ENCODE measurements around the gene BCAS3.

Gene BCAS3

DNA sequence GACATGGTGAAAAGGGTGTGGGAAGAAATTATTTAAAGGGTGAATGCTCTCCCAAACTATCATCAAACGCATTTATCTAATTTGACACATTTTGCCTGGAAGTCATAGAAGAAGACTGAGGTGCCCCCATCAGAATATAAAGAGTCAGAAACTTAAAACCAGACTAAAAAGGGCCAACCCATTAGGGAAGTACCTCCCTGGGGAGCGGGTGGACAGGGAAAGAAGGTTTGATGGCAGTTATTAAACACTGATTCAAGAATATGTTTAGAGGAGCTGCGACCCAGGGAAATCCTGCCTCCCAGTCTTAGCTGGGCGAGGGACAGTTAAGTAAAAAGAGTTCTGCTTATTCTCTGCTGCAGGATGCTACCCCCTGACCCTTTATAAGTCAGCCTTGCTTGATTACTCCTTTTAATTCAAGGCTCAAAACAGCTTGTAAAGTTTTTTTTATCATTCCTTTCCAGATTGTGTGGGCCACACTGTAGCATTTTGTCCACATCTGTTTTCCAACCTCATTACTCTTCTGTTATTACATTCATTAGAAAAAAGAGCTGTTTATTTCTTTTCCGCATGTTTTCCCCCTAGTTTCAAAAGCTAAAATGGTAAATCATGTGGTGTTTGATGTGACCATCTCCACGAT is 583.5 kb downstream of the BCAS3 start:
- in situ Hi-C loops (cut with HindIII; ENCODE audit: low sequenced_read_pairs), result no loop called here

DNA sequence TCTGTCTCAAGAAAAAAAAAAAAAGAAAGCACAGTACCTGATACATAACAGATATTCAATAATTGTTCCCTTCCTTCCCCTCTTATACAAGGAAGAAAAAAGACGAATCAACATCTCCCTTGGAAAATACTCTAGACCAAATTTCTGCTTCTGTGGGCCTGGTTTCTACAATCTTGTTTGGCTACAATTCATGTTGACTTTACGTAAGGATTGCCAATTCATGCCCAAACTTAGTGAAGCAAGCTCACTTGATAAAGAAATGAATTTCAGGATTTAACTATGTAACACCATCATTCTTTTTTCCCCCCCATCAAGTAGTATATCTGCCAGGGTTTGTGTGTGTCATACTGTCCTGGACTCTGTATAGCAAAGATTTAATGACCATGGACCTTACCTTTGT is 587.7 kb downstream of the BCAS3 start:
- in situ Hi-C loops (cut with HindIII; ENCODE audit: low sequenced_read_pairs), result no loop called here

DNA sequence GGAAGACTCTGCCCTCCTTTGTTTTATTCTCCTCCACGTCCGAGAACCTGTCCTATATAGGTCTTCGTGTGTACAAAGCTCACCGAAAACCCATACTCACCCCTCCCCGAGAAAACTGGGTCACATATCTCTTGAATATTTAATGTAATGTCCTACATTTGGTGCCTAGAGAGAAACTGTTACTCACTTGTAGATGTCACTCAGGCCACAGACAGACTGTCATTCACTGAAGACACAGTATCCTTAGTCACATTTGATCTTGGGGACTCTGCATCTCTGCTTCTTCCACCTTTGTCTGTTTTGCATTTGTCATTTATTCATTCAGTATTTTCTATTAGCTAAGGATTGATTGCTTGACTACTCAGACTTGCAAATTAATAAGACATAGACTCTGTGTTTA is 590.2 kb downstream of the BCAS3 start:
- in situ Hi-C loops (cut with HindIII; ENCODE audit: low sequenced_read_pairs), result no loop called here

DNA sequence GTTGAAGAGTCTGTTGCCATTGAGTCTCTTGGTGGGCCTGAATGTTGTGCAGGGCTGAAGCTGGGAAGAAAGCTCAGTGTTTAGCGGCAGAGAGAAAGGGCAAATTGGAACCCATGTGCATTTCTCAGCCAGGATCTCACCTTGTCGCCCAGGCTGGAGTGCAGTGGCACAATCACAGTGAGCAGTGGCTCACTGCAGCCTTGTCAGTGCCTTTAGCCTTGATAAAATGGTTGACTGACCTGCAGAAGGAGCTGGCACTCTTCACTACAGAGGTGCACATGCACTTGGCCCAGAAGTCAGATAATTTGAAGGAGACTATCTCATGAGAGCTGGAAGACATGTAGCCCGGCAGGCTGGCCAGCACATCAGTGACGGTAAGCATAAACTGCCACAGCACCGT is 597.7 kb downstream of the BCAS3 start:
- in situ Hi-C loops (cut with HindIII; ENCODE audit: low sequenced_read_pairs), result no loop called here

DNA sequence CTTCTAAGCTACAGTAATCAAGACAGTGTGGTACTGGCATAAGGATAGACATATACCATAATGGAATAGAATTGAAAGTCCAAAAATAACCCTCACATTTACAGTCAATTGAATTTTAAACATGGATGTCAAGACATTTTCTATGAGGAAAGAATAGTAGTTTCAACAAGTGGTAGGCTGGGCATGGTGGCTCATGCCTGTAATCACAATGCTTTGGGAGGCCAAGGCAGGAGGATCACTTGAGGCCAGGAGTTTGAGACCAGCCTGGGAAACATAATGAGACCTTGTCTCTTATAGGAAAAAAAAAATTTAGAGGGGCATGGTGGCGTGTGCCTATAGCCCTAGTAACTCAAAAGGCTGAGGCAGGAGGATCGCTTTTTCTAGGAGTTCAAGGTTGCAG is 599.2 kb downstream of the BCAS3 start:
- in situ Hi-C loops (cut with HindIII; ENCODE audit: low sequenced_read_pairs), result no loop called here

DNA sequence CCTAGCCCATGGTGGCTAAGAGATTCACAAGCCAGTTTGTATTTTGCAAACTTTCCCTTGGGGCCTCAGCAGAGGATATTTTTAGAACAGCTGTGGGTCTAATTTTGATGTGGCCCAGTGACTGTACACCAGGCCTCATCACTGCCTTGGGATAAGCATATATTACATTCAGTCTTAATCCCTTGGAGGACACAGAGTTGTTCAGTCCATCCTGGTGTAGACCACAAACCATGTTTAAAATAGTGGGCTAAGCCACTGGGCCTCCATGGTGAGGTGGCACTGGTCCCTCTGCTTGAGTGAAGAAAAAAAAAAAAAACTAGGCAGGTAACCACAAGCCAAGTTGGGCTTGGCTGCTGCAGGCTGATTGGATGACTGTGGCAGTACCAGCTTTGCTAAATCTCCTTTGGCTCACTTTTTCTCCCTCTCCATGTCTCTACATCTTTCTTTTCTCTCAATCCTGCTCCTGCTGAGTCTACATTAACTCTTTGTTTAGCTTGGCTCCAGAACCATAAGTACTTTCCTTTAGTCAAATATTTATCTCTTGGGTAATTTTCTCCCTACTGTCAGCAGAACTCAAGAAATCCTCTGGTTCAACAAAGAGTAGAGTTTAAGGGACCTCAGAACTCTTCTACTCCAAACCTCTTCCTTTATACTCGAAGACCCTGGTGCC is 602.0 kb downstream of the BCAS3 start:
- in situ Hi-C loops (cut with HindIII; ENCODE audit: low sequenced_read_pairs), result no loop called here

DNA sequence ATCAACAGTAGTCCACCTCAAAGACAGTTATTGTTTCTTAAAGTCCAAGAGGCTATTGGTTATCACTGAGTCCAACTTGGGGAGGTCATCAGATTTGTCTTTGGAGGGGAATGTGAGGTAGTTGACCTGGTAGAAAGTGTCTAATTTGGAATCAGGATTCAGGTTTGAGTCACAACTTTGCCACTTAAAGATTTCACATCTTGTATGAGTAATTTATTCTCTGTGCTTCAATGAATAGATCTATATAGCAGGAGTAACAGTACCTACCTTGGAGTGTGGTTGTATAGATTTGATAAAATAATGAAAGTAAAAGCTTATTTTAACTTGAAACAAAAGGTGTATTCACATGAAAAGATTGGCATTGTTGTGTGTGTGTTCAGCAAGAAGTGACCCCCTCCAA is 602.7 kb downstream of the BCAS3 start:
- in situ Hi-C loops (cut with HindIII; ENCODE audit: low sequenced_read_pairs), result no loop called here

DNA sequence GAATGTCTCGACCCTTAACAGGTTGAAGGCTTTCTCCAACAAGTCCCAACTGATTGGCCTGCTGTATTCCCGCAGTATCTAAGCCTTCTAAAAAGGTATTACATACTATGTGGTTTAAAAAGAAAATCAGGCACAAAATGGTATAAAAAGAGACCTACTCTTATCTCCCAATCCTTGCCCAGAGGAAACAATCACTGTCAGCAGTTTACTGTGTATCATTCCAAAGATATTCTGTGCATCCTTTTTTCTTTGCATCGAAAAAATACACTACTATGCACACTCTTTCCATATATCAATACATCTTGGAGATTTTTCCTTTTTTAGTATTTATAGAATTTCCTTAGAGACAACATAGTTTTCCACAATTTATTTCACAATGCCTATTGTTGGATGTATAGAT is 603.2 kb downstream of the BCAS3 start:
- in situ Hi-C loops (cut with HindIII; ENCODE audit: low sequenced_read_pairs), result no loop called here

DNA sequence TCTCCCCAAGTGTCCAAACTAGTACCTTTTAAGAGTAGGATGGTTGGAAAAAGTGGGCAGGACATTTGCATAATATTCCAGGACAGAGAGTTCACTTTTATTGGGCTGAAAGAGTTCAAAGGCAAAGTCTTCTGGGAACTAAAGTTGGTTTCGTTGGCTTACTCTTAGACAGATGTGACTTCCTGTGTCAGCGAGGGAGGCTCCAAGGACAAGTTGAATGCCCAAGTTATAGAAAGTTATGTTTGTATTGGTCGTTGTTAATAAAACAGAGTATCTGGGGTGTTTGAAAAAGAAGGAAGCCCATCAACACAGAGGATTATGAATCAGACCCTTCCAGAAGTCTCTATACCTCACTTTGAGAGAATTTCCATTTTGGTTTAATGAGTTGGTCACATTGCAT is 604.7 kb downstream of the BCAS3 start:
- in situ Hi-C loops (cut with HindIII; ENCODE audit: low sequenced_read_pairs), result no loop called here

DNA sequence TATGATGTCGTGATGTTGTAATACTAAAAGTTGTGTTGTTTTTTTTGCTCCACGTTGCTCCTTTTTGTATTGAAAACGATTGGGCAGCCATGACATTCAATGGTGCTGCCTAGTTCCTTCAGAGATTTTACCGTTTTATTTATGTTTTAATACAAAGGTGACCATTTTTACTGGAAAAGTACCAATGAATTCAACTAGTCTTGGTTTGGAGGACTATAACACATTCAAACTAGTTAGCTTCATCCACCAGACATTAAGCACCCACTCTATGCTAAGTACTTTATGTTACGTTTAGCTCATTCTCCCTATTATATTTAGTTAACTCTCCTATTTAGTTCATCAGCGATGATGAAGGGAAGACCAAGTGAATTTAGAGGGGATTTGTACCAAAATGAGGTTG is 605.4 kb downstream of the BCAS3 start:
- in situ Hi-C loops (cut with HindIII; ENCODE audit: low sequenced_read_pairs), result no loop called here

DNA sequence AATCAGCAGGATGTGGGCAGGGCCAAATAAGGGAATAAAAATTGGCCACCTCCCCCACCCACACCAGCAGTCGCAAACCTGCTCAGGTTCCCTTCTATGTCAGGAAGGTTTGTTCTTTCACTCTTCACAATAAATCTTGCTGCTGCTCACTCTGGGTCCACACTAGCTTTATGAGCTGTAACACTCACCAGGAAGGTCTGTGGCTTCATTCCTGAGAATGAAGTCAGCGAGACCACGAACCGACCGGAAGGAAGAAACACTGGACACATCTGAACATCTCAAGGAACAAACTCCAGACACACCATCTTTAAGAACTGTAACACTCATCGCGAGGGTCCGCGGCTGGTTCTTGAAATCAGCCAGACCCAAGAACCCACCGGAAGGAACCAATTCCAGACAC is 606.5 kb downstream of the BCAS3 start:
- in situ Hi-C loops (cut with HindIII; ENCODE audit: low sequenced_read_pairs), result no loop called here

DNA sequence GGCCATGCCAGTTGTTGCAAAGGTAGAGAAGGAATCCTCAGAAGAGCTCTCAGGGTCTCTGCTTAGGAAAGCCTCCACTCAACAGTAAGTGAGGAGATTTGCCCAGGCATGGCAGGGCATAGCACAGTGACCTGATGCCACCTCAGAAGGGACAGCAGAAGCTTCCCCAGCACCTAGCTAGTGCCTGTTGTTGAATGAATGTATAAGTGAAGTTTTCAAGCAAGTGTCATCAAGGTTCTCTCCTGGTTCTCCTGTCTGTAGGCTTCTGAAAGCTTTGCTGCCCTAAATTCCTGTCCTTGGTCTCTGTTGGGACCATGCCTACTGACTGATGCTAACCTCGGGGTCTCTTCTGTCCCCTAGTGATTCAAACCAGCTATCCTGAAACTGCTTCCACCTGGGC is 607.1 kb downstream of the BCAS3 start:
- in situ Hi-C loops (cut with HindIII; ENCODE audit: low sequenced_read_pairs), result no loop called here

DNA sequence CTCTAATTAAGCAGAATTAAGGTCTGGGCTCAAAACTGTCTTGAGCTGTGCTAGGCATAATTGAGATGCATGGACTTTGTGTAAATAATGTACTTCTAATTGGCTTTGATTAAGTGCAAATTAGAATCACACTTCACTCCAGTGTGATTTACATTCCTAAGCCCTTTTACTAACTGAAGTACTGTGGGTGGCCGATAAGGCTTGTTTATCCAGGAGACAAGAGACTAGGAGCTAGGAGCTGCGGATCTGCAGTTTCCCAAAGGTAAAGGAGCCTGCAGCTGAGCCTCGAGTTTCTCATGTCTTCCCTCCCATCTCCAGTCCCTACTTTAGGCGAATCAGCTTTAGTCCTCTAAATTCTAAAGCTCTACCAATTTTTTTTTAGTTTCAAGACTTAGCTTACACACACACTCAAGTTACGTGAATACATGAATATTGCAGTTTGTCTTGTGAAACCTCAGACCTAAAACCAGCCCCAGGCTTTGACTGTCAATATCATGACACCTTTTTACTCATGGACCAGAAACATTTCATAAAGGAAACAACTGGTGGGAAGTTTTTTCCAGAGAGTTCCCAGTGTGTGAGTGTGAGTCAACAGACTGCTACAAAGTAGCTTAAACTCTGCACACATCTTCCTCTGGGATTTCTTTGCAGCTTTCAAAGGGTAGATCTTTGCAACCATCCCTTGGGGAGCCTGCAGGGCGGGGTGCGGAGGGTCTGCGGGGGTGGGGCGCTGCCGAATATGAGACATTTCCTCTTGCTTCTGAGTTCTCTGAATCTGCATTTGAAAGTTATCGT is 608.1 kb downstream of the BCAS3 start:
- in situ Hi-C loops (cut with HindIII; ENCODE audit: low sequenced_read_pairs), result no loop called here

DNA sequence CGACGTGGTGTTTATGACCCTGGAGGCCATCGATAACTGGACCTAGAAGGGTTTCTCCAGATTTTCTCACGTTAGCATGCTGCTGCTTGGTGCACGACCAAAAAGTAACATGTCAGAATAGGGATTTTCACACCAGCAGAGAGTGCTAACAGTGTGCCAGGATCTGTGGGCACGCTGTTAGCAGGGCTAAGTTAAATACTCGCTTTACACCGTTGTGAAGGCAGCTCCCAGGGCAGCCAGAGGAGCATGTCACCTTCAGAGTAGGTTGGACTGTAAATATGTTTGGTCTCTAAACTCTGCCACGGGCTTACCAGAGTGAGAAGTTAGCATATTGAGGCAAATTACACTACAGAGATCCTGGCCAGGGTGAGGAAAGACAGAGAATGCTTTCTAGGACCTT is 608.8 kb downstream of the BCAS3 start:
- in situ Hi-C loops (cut with HindIII; ENCODE audit: low sequenced_read_pairs), result no loop called here

DNA sequence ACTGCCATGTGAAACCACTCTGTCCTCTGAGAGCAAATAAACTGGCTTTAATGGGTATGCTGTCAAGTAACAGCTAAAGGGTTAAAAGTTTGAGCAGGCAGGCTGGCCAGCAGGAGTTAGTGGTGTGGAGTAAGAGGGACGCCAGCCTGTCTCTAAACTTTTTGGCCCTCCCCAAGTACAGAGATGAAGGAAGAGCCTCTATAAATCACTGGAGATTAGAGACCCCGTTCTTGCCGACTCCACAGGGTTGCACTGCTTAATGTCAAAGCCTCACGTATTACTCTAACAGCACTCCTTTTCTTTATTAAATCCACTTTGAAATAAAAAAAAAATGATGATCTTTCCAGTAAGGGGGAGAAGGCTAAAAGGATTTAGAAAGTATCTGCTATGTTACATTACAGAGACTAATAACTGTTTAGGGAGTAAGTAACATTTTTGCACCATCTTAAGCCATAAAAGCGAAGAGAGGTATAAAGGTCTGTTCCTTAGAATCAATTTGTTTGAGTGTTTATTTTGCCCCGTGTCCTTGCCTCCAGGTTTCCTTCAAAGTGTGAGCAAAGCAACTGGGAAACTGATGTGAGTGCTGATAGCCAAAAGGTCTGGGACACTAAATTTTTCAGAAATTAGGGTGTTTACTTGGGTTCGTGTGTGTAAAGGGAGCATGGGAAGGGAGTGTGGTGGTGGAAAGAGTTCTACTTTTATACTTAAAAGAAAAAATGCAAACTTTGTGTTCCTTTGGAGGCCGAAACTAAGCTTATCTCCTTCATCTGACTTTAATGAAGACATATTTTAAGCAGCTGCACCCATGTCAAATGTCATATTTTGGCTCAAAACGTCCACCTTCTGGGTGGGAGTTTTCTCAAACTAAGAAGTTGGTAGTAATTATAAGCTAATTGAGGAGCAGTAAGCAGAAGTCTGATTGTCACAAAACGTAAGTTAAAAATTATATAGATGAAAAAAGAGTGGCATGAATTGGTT is 612.0 kb downstream of the BCAS3 start:
- in situ Hi-C loops (cut with HindIII; ENCODE audit: low sequenced_read_pairs), result no loop called here

DNA sequence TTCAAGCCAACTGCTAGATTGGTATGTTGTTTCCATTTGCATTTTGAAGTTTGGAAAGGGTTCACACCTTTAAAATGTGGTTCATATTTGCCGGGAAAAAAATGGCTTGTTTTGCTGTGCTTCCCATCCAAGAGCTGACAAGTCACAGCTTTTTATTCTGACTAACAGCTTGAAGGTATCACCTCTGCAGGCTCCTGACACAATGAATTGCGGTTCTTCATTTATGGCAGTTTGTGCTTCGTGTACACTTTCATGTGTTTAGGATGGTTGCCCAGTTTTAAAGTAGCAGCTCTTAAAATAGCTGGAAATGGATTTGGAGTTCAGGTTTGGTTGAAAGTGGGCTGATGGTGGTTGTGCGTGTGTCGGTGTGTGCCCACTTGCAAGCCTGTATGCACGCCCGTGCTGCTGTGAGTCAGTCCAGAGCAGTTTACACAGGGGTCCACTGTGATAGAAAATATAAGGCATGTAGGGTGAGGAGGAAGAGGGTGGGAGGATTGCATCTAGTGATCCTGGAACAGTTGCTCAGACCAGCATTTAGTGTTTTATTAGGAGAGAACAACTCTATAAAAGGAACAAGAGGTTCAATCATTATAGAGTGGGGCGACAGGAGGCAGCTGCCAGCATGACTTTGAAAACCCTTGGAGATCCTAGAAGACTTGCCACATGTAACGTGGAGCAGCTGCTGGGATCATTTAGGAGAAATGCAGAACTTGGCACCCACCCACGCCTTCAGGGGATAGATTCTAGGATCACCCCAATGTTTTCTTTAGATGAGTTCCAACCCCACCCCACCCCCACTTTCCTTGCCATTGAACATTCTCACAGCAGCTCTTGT is 614.0 kb downstream of the BCAS3 start:
- in situ Hi-C loops (cut with HindIII; ENCODE audit: low sequenced_read_pairs), result no loop called here

DNA sequence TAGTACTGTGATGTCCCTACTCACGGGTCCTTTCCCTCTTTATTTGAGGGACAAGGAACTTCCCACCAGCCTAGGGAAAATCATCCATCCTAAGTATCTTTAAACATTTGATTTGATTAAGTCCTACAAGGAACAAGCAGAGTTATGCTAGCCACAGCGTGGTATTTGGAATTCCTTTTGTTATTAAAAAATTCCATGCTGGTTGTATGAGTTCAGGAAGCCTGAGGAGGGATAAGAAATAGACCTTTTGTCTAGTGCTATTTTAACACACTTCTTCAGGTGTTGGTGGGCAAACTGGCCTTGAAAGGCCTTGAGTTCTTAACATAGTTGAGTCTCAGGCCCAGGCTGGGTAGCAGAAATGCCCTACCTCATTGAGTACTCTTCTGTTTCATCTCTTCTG is 616.6 kb downstream of the BCAS3 start:
- in situ Hi-C loops (cut with HindIII; ENCODE audit: low sequenced_read_pairs), result no loop called here

DNA sequence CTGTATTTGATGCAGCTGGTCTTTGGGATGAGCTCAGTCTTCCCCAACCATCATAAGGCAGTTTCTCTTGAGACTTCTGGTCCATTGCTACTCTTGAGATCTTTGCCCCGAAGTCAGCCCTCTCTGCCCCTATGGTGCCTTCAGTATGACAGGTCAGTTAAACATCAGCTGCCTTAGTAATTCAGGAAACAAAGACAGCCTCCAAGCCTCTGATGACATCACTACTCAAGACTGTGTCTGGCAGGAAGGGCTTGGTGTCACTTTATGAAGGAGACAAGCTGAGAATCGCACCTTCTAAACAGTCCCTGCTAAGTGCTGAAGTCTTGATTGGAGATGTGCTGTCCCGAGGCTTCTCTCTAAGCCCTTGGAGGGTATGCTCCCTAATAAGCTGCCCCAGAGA is 617.1 kb downstream of the BCAS3 start:
- in situ Hi-C loops (cut with HindIII; ENCODE audit: low sequenced_read_pairs), result no loop called here

DNA sequence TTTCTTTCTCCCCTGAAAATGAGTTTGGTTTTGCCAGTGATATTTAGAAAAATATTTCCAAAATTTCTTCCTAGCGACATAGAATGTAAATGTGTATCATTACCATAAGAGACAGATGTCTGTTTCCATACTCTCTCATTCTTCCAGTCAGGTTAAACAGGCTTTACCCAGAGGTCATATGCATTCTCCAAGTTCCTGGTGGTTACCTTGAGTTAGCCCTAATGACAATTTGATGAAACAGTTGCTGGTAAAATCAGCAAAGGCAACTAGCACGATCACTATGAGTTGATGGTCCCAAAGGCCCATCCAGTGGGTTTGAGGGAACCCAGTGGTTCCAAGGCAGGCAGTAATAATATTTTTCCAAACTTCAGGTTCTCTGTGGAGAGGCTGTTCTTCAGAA is 618.4 kb downstream of the BCAS3 start:
- in situ Hi-C loops (cut with HindIII; ENCODE audit: low sequenced_read_pairs), result no loop called here

All from DLD1 (cell line).